ENCODE data around the gene RGS4.

RGS4 gene

GRCh38 chr1:163069142-163069541, at the start of gene RGS4:
Gene RGS4 (plus strand): TSS chr1:163069361. CDS start chr1:163069485, 124 bp downstream.
- DNase-seq, result peak in 39 of 56 donors; percentile 4 to 72 (median 30)

GRCh38 chr1:163022129-163022528, 47.0 kb upstream of the RGS4 start:
- no peak for DNase-seq

- no peak for DNase-seq
These were observed 41.6 kb upstream of the RGS4 start for GRCh38 chr1:163027610-163028009.

GRCh38 chr1:163029901-163030300, 39.3 kb upstream of the RGS4 start:
- no peak for DNase-seq

GRCh38 chr1:163035446-163036249, 33.5 kb upstream of the RGS4 start:
- no peak for DNase-seq

- DNase-seq, result no peak
These were observed 32.5 kb upstream of the RGS4 start for GRCh38 chr1:163036671-163037070.

GRCh38 chr1:163038928-163039706, 30.0 kb upstream of the RGS4 start:
- no peak for DNase-seq

- DNase-seq, result no peak
These were observed 29.5 kb upstream of the RGS4 start for GRCh38 chr1:163039707-163040093.

- DNase-seq, result no peak
These were observed 23.1 kb upstream of the RGS4 start for GRCh38 chr1:163046071-163046470.

GRCh38 chr1:163047951-163048659, 21.1 kb upstream of the RGS4 start:
- no peak for DNase-seq

GRCh38 chr1:163048869-163049268, 20.3 kb upstream of the RGS4 start:
- peak in 6 of 56 donors; percentile 5 to 19 (median 8) for DNase-seq

- no peak for DNase-seq
These were observed 19.9 kb upstream of the RGS4 start for GRCh38 chr1:163049296-163049695.

GRCh38 chr1:163050496-163050895, 18.7 kb upstream of the RGS4 start:
- no peak for DNase-seq

- peak in 1 of 56 donors; percentile 10 for DNase-seq
These were observed 15.0 kb upstream of the RGS4 start for GRCh38 chr1:163054181-163054591.

- DNase-seq, result no peak
These were observed 14.2 kb upstream of the RGS4 start for GRCh38 chr1:163055005-163055404.

- DNase-seq, result peak in 6 of 56 donors; percentile 1 to 21 (median 4)
These were observed 13.6 kb upstream of the RGS4 start for GRCh38 chr1:163055531-163055930.

- DNase-seq, result no peak
These were observed 12.3 kb upstream of the RGS4 start for GRCh38 chr1:163056831-163057230.

GRCh38 chr1:163060343-163061007, 8.7 kb upstream of the RGS4 start:
- no peak for DNase-seq

GRCh38 chr1:163063143-163063542, 6.0 kb upstream of the RGS4 start:
- DNase-seq, result no peak

- DNase-seq, result no peak
These were observed 5.6 kb upstream of the RGS4 start for GRCh38 chr1:163063610-163064009.

GRCh38 chr1:163066168-163066567, 3.0 kb upstream of the RGS4 start:
- DNase-seq, result no peak

Data from amygdala (tissue), 56 donors.